NCI-H1092 treated with DMSO at 0.1 percent for 48 hours (cell line): Measurements from ENCODE around the gene SART1.
"Not testable (repeated sequence)": the region's sequence is repeated elsewhere in the genome, so short reads cannot be mapped to it uniquely, and the experiment has no call there.

Source experiments
- DNase-seq: peaks from one replicate; lab custom pipeline; 2025; lab: John Stamatoyannopoulos, UW

Gene SART1

DNA sequence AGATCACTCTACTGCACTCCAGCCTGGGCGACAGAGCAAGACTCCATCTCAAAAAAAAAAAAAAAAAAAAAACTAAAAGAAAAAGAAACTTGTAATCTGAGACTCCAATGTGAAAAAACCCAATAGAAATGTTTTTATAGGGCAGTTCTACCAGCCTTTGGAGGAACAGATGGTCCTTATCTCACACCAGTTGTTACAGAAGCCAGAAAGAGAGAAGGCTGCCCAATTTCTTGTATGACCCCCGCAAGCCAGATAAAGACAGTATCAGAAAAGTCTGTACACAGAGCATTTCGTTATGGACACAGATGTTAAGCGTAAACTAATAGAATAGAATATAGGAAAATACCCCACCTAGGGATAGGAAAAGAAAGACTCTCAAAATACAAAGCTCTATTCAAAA lies 27.5 kb upstream of the SART1 start:
- no peak for DNase-seq

- DNase-seq, result no peak
Observed at GRCh38 chr11:65937766-65938165, 23.8 kb upstream of the SART1 start.

GRCh38 chr11:65941720-65942310 lies 19.7 kb upstream of the SART1 start:
- DNase-seq, result no peak

DNA sequence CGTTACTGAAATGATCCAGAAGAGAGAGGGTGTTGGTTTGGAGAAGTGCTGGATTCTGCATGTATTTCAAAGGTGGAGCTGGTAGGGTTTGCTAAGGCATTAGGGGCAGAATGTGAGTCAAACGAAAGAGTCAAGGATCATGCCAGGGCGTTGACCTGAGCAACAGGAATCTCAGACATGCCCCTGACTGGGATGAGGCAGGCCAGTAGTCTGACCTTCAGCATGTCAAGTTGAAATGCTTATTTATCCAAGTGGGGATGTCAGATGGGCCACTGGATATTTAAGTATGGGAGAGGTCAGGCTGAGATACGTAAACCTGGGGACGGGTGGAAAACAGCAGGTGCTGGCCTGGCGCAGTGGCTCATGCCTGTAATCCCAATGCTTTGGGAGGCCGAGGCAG lies 19.0 kb upstream of the SART1 start:
- DNase-seq, result no peak

GRCh38 chr11:65944191-65944590 lies 17.3 kb upstream of the SART1 start:
- DNase-seq, result no peak

DNA sequence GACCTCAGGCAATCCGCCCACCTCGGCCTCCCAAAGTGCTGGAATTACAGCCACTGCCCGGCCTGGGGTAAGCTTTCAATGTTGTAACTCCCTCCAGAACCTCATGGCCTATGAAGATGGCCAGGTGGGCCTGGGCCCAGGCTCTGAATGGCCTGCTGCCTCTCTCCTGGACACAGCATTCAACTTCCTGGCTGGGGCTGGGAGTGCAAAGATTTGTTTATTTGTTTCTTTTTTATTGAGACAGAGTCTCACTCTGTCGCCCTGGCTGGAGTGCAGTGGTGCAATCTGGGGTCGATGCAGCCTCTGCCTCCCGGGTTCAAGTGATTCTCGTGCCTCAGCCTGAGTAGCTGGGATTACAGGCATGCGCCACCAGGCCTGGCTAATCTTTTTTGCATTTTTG lies 16.8 kb upstream of the SART1 start:
- no peak for DNase-seq

DNA sequence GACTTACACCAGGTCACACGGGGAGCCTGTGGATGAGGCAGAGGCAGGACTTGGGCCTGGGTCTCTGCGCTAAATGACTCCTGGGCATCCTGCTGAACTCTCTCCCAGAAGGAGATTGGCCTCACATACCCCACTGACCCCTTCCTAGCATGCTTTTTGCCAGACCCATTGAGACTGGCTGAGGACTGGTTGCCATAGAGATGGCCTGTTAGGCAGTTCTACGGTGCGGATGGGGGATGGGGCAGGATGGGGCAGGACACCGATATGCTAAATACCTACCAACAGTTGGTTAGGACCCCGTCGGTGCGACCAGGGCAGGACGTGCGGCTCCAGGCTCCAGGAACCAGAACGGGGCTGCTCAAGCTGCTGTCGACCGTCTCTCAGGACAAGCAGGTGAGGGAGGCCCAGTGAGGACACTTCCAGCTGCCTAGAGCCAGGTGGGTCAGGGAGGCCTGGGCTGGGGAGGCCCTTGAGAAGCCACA lies 16.1 kb upstream of the SART1 start, which contains the start of gene TSGA10IP:
Gene TSGA10IP, plus strand, starts transcription at position 51 of the 482 bp plus-strand sequence. Its CDS starts 196 bp downstream, at position 247.
- no peak for DNase-seq

- no peak for DNase-seq
Observed at GRCh38 chr11:65945941-65946558, 15.5 kb upstream of the SART1 start.

DNA sequence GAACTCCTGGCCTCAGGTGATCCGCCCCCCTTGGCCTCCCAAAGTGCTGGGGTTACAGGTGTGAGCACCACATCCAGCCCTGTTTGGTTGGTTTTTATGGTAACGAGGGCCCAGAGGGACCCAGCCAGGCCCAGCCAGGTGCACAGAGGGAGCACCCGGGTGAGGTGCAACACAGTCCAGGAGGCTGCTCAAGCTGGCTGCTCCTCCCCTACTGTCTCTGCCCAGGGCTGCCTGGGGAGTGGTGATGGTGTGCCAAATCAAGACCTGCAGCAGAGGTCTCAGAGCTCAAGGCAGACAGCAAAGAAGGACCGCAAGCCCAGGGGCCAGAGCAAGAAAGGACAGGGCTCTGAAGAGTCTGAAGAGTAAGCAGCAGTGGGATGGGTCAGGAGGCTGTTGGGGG lies 14.9 kb upstream of the SART1 start:
- DNase-seq, result no peak

DNA sequence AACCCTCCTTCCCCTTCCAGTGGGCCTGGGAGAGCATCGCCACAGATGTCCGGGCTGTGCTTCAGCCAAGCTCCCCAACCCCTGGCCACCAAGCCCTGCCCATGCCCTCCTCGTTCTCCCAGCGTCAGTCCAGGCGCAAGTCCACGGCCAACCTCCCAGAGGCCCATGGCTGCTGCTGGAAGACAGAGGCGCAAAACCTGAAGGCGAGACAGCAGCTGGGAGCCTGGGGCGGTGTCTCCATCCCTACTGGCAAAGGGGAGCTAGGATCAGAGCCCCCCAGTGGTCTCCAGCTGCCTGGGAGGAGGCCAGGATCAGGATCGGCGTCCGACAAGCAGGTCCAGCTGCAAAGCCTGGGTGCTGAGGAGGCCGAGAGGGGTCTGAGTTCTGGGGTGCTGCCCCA lies 14.4 kb upstream of the SART1 start:
- DNase-seq, result no peak

DNA sequence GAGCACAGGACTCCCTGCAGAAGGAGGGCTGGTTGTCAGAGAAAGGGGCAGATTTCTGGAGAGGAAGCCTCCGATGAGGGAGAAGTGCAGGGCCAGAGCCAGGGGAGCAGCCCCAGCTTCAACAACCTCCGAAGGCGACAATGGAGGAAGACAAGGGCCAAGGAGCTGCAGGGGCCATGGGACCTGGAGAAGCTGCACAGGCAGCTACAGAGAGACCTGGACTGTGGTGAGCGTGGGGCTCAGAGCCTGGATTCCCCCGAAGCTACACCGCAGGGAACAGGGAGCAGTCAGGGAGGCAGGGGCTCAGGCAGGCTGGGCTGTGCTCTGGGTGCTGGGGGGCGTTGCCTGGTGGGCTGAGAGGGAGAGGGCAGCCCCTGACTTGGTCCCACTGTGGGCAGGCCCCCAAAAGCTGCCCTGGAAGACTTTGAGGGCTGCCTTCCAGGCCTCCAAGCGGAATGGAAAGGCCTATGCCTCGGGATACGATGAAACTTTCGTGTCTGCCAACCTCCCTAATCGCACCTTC lies 13.9 kb upstream of the SART1 start:
- DNase-seq, result no peak

DNA sequence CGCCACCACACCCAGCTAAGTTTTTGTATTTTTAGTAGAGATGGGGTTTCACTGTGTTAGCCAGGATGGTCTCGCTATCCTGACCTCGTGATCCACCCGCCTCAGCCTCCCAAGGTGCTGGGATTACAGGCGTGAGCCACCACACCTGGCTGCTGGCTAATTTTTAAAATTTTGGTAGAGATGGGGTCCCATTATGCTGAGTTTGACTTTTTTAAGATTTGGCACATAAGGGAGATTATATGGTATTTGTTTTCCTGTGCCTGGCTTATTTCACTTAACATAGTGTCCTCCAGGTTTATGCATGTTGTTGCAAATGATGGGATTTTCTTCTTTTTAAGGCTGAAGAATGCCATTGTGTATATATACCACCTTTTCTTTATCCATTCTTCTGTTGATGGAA lies 10.8 kb upstream of the SART1 start:
- DNase-seq, result not testable (repeated sequence)

DNA sequence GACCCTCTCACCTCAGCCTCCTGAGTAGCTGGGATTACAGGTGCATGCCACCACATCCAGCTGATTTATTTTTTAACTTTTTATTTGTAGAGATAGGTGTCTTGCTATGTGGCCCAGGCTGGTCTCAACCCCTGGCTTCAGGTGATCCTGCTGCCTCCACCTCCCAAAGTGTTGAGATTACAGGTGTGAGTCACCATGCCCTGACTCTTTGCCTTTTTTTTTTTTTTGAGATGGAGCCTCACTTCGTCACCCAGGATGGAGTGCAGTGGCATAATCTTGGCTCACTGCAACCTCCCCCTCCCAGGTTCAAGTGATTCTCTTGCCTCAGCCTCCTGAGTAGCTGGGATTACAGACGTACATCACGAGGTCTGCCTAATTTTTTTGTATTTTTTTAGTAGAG lies 9.9 kb upstream of the SART1 start:
- DNase-seq, result not testable (repeated sequence)

GRCh38 chr11:65952052-65952521 lies 9.4 kb upstream of the SART1 start:
- DNase-seq, result no peak

DNA sequence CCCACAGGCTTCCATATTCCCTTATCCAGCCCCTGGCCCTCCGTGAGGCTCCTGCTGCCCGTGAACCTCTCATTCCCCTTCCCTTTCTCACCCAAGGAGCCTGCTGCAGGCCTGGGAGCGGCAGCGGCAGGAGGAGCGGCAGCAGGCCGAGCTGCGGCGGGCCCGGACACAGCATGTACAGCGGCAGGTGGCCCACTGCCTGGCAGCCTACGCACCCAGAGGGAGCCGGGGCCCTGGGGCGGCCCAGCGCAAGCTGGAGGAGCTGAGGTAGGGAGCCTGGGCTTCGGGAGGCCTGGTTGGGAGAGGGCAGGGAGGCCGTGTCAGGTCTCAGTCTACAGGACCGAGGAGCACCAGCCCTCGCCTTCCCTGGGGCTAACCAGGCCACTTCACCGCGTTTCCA lies 8.1 kb upstream of the SART1 start:
- DNase-seq, result no peak

DNA sequence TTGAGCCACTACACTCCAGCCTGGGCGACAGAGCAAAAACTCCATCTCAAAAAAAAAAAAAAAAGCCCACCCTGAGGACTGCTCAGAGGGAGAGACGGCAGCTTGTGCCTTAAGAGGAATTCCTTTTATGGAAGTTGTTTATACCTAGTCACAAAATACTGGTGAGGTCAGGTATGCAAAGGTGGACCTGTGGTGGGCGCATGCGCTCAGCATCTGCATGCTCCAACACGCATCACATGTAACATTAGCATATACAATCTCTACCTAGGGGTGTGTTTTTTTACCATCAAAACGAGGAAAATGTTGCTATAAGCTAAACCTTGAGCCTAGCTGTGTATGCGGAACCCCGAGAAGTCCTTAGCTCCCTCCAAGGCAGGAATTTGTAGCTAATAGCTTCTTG lies 6.8 kb upstream of the SART1 start:
- DNase-seq, result no peak

- DNase-seq, result no peak
Observed at GRCh38 chr11:65958291-65958690, 3.2 kb upstream of the SART1 start.

GRCh38 chr11:65958774-65959420 lies 2.6 kb upstream of the SART1 start:
- no peak for DNase-seq

DNA sequence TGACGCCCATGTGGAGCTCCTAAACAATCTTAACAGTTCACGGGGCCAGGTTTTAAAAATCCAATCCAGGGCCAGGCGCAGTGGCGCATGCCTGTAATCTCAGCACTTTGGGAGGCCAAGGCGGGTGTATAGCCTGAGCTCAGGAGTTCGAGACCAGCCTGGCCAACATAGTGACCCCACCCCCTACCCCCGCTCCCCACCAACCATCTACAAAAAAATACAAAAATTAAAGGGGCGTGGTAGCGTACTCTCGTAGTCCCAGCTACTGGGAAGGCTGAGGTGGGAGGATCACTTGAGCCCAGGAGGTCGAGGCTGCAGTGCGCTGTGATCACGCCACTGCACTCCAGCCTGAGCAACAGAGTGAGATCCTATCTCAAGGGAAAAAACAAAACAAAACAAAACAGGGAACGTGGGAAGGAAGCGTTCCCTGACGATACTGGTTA lies 689 bp upstream of the SART1 start:
- DNase-seq, result no peak

- no peak for DNase-seq
Observed at GRCh38 chr11:65962141-65962564, 619 bp downstream of the SART1 start.

DNA sequence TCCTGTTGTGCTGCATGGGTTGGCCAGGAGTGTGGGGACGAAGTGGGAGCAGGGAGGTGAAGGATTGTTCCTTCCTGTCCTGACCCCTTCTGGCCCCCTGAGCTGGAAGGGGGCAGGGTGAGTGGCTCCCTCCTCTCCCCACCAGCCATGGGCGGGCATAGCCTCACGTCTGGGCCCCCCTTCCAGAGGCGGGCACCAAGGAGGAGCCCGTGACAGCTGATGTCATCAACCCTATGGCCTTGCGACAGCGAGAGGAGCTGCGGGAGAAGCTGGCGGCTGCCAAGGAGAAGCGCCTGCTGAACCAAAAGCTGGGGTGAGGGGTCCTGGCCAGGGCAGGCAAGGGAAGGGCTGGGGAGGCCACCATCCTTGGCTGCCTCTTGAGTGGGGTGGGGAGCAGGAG lies 3.4 kb downstream of the SART1 start:
- DNase-seq, result no peak

GRCh38 chr11:65965986-65966762 lies 4.6 kb downstream of the SART1 start:
- no peak for DNase-seq
